RCC 7860 (cell line): Measurements from ENCODE around the gene L3MBTL1.
"Not testable (repeated sequence)": the region's sequence is repeated elsewhere in the genome, so short reads cannot be mapped to it uniquely, and the experiment has no call there.

ENCODE experiments used
- DNase-seq: peaks from one replicate; pipeline ENCODE4 v3.0.0-alpha.2; 2015; ENCODE audit warnings: low spot score
- FAIRE-seq: peaks from 2 replicates; lab custom pipeline; 2012; peaks lifted over from hg19 to GRCh38; lab: Jason Lieb, UNC

Gene L3MBTL1

DNA sequence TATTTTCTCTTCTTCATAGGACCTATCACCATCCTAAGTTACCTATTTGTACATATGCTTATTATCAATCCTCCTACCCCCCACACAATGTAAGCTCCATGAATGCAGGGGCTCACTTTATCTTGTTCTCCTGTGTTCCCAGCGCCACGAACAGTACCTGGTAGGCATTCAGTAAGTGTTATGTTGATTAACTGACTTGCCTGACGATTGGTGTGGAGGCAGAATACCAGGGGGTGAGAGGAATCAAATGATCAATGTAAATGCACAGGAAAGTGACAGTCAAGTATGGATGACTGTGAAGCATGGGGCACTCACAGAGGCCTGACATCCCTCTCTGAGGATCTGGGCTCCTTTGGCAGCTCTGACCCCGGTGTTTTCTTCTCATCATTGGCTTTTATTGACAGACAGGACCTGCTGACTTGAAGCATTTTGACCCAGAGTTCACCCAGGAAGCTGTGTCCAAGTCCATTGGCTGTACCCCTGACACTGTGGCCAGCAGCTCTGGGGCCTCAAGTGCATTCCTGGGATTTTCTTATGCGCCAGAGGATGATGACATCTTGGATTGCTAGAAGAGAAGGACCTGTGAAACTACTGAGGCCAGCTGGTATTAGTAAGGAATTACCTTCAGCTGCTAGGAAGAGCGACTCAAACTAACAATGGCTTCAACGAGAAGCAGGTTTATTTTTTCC lies 77.1 kb downstream of the L3MBTL1 start:
- DNase-seq = peak; percentile 86
- FAIRE-seq = peak; percentile 51

GRCh38 chr20:43586641-43587040 lies 79.1 kb downstream of the L3MBTL1 start:
- DNase-seq = no peak
- FAIRE-seq = no peak

GRCh38 chr20:43588526-43588925 lies 81.0 kb downstream of the L3MBTL1 start:
- DNase-seq, FAIRE-seq: not testable (repeated sequence)

GRCh38 chr20:43590036-43590391 lies 82.5 kb downstream of the L3MBTL1 start:
- no peak for FAIRE-seq

DNA sequence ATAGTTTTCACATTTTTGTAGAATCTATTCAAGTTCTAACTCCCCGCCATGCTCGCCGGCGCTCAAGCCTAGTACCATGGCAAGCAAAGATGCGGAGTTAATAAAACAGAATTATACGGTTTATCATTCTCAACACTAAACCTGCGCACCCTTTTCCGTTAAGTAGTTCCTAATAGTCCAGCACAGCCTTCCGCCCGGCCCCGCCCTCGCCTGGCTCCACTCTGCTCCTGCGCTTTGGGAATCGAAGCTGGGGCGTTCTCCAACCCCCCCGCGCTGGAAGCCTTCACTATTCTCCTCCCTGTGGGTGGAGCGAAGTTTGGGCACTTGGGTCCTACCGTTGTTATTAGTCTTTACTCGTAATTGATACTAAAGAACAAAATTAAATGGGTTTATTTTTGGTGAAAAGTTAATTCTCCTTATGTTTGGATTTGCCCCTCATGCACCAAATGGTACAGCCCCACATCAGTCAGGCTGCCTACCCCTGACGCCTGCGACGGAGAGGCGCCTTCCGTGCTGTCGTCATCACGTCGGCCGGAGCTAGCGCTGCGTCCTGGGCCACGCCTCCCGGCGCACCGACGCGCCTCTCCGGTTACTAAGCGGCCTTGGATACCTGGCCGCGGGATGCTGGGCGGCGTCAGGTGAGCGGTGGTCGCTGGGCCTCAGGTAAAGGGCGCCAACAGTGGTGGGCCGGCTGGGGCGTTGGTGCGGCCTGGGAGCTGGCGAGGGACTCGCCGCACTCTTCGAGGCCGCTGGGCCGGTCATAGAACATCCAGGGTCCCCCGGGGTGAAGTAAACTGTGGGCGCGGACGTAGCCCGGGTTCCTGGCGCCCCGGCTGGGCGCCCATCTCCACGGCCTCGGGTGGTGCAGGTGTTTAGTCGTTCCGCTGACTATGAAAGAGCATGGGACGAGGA lies 83.2 kb downstream of the L3MBTL1 start, which contains the start of gene IFT52:
IFT52 (plus strand) TSS at position 546 of the 912 bp plus-strand sequence. CDS start 3,762 bp downstream, outside the sequence.
- FAIRE-seq = peak; percentile 20
- peak; percentile 79 for DNase-seq

More at GRCh38 chr20:43590036-43590391, 82.5 kb downstream of the L3MBTL1 start:
- no peak for DNase-seq
